Neuron (in vitro differentiated cells): ENCODE measurements around the gene SPOCK2.
"Not testable (repeated sequence)": the region's sequence is repeated elsewhere in the genome, so short reads cannot be mapped to it uniquely, and the experiment has no call there.

Source experiments
- H2AFZ ChIP-seq: one replicate; pipeline ENCODE4 v1.6.1; 2013; ENCODE audit warnings: low read depth, mild to moderate bottlenecking, inconsistent platforms, low read length, moderate library complexity
- H3K27me3 ChIP-seq: one replicate; pipeline ENCODE4 v1.6.1; 2013; ENCODE audit warnings: low read length; ENCODE audit not compliant: insufficient read depth
- H3K36me3 ChIP-seq: one replicate; pipeline ENCODE4 v1.6.1; 2013; ENCODE audit warnings: low read length; ENCODE audit not compliant: insufficient read depth
- H3K4me1 ChIP-seq: one replicate; pipeline ENCODE4 v1.6.1; 2013; ENCODE audit warnings: low read length; ENCODE audit not compliant: insufficient read depth
- H3K4me3 ChIP-seq: 2 replicates; pipeline ENCODE4 v1.5.1; 2013; ENCODE audit warnings: mild to moderate bottlenecking, low read length, moderate library complexity
- H3K9me3 ChIP-seq: one replicate; pipeline ENCODE4 v1.6.1; 2013; ENCODE audit warnings: low read length

SPOCK2 gene

DNA sequence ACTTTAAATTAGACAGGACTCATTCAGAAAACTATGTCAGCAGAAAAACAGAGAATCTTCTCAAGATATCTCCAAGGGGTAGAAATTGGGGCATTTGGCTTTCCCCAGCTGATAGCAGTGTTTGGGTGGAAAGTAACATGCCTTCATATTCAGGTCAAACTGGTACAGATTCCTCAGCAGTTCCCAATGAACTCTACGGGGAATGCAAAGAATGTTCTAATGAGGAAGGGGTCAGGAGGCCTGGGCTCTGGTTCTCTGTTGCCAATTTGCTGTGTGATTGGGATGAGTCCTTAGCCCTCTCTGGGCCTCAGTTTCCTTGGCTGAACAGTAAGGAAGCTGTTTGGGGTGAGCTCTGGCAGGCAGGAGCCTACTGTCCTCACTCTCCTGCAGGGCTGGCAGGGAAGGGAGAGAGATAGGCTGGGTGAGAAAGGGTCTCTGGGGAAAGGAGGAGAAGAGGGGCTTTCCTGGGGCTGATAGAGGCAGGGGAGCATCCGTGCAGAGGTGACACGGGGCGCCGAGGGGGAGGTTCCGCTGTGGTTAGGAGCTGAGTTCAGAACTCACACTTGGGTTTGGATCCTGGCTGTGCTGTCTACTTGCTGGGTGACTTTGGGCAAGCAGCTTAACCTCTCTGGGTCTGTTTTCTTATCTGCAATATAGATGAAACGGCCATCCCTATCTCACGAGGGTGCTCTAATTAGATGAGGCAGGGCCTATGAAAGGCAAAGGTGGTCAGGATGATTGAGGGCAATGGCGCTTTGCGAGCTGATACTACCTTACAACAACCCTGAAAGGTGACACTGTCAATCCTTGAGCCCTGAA lies 45.1 kb downstream of the SPOCK2 start:
- no peak overlapping the region for H3K4me3 ChIP-seq
- no peak overlapping the region for H2AFZ ChIP-seq
- no peaks in the 10 kb centered on the region for H3K27me3 ChIP-seq
- H3K9me3 ChIP-seq: no peaks in the 10 kb centered on the region
- H3K4me1 ChIP-seq: peaks cover 12% of the 10 kb centered on the region
- no peaks in the 10 kb centered on the region for H3K36me3 ChIP-seq

DNA sequence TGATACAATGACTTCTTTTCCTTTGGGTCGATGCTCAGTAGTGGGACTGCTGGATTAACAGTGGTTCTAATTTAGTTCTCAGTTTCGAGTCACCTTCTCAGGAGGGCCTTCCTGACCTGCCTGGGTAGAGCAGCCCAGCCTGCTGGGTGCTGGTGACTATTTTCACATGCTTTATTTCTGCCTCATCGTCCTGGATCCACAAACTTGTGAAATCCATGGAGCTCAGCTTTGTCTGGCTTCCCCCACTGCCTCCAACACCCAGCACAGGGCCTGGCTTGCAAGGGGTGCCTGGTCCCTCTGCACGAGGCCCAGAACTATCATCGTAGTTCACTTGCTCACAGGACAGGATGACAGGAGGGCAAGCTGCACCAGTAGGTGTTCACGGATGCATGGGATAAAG lies 46.9 kb downstream of the SPOCK2 start:
- H3K4me1 ChIP-seq: peaks cover 18% of the 10 kb centered on the region
- no peaks in the 10 kb centered on the region for H3K27me3 ChIP-seq
- H3K36me3 ChIP-seq: no peaks in the 10 kb centered on the region
- no peak overlapping the region for H2AFZ ChIP-seq
- H3K9me3 ChIP-seq: no peaks in the 10 kb centered on the region
- no peak overlapping the region for H3K4me3 ChIP-seq

DNA sequence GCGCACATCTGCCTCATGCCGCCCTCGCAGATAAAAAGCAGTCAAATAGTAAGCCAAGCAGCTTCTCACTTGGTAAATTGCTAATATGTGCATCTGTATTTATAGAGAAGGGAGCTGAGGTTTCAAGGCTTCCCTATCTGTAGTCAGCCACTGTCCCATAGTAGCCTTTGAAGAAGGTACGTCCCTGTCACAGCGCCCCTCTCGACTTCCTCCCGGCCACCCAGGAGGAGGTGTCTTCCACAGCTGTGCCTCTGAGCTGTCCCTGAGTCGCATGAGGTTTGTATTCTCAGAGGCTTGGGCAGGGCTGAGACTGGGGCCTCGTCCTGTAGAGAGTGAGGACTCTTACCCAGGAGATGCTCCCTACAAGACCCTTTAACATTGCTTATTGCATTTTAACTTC lies 49.0 kb downstream of the SPOCK2 start:
- no peaks in the 10 kb centered on the region for H3K36me3 ChIP-seq
- H3K9me3 ChIP-seq: no peaks in the 10 kb centered on the region
- no peak overlapping the region for H2AFZ ChIP-seq
- peaks cover 15% of the 10 kb centered on the region for H3K4me1 ChIP-seq
- no peak overlapping the region for H3K4me3 ChIP-seq
- H3K27me3 ChIP-seq: no peaks in the 10 kb centered on the region

DNA sequence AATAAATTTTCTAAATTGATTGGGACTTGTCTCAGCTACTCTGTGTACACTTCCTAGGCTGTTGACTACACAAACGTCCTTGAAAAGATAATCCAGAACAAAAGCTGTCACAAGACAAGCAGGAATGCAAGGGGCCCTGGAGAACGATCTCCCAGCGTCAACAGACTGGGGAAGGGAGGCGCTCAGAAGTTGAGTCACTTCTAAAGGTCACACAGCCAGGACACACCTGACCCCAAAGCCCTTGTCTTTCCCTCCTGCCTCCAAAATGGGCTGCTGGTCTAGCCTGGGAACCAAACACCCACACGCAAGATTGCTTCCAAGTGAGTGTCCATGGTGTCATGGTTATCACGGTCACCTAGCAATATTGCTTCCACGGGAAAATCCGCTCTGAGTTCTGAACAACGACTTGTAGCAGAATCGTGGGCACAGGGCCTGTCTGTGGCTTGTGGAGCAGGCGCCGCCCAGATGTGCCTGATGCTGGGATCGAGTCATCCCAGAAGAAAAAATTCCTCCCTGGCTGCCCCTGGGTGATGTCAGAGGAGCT lies 49.8 kb downstream of the SPOCK2 start:
- no peaks in the 10 kb centered on the region for H3K36me3 ChIP-seq
- no peaks in the 10 kb centered on the region for H3K9me3 ChIP-seq
- H3K27me3 ChIP-seq: no peaks in the 10 kb centered on the region
- no peak overlapping the region for H3K4me3 ChIP-seq
- H2AFZ ChIP-seq: no peak overlapping the region
- peaks cover 15% of the 10 kb centered on the region for H3K4me1 ChIP-seq

DNA sequence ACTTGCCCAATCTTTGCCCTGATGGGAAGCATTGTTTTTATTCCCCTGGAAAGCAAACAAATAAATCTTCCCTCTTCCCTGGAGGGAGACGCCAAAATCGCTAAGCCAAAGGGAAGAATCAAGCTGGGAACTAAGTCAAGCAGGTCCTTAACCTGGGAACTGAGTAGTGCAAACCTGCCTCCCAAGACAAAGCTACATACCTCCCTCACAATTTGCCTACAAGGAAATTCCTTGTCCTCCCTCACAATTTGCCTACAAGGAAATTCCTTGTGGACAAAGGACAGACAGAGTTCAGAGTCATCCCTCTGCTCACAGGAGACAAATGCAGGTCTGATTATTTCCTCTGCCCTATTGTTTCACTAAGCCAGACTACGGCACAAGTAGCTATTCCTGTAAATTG lies 50.5 kb downstream of the SPOCK2 start:
- no peak overlapping the region for H3K4me3 ChIP-seq
- H3K9me3 ChIP-seq: no peaks in the 10 kb centered on the region
- no peaks in the 10 kb centered on the region for H3K36me3 ChIP-seq
- peaks cover 11% of the 10 kb centered on the region for H3K4me1 ChIP-seq
- no peaks in the 10 kb centered on the region for H3K27me3 ChIP-seq
- H2AFZ ChIP-seq: no peak overlapping the region

DNA sequence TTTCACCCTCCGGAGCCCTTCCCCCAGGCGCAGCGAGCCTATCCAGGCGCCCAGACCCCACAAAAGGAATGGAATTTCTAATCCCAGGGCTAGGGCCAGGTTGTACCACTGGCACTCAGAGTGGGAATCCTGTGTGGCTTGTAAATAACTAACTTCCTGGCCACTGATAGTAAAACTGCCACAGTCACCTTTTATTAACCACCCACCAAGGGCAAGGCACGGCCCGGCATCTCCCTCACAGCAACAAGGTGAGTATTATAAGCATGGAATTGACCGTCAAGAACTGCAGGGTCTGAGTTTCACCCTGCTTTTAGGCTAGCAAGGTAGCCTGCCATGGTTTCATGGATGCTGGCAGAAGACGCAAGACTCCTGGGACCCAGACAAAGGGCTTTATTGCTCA lies 51.1 kb downstream of the SPOCK2 start:
- H3K9me3 ChIP-seq: no peaks in the 10 kb centered on the region
- peaks cover 8% of the 10 kb centered on the region for H3K4me1 ChIP-seq
- H3K4me3 ChIP-seq: no peak overlapping the region
- H2AFZ ChIP-seq: no peak overlapping the region
- H3K36me3 ChIP-seq: no peaks in the 10 kb centered on the region
- no peaks in the 10 kb centered on the region for H3K27me3 ChIP-seq

DNA sequence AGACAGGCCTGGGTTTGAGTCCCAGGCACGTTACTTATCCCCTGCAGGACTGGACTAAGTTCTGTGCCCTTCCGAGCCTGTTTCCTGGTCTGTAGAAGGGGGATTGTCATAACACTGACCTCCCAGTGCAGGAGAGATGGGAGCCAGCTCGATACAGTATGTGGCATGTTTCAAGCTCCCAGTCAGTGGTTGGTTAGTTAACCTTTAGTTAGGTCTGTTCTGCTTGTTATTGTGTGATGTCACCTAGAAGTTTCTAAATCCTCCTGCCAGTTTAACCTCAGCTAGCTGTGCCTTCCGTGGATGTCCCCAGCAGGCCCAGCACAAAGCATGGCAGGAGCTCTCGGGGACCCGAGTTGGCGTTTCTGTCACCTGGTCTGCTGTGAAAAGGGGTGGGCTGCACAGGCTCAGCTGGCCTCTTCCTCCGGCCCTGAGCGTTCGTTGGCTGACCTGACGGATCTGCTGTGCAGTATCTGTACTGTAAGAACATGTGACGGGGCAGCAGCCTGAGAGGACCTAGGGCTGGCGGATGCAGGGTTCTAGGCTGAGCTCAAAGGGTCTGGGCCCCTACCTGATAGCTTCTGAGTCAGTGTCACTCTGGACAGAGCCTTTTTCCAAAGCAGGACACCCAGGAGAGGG lies 53.0 kb downstream of the SPOCK2 start:
- H3K27me3 ChIP-seq: no peaks in the 10 kb centered on the region
- H3K4me1 ChIP-seq: peaks cover 11% of the 10 kb centered on the region
- H3K9me3 ChIP-seq: no peaks in the 10 kb centered on the region
- H3K4me3 ChIP-seq: no peak overlapping the region
- H3K36me3 ChIP-seq: no peaks in the 10 kb centered on the region
- no peak overlapping the region for H2AFZ ChIP-seq

DNA sequence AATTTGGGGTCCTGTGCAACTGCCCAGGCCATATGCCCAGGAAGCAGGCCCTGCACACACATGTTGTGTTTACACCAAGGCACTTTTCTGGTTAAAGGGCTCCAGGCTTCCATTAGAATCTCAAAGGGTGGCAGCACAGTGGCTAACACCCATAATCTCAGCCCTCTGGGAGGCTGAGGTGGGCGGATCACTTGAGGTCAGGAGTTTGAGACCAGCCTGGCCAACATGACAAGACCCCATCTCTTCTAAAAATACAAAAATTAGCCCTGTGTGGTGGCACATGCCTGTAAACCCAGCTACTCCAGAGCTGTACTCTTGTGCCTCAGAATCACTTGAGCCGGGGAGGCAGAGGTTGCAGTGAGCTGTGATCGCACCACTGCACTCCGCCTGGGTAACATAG lies 53.6 kb downstream of the SPOCK2 start:
- Histone ChIP-seq H3K4me3 (no peak overlapping the region), H2AFZ (no peak overlapping the region)

DNA sequence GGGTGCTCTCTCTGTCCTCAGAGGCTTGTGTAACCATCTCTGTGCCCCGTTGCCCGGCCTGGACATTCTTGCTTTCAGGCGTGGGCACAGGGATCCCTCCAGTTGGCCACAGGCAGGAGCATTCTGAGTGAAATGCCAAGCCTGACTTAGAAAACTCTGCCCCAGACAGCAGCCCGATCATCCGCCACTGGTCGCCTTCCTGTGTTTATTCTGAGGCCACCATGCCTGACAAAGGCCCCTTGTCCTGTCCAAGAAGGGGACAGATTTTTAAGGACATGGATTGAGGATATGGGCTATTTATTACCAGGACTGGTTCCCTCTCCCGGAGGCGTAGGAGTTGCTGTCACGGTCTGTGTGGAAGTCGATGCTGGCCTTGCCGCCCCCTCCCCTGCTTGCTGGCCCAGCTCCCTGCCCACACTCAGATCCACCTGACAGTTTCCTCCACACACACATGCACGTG lies 54.3 kb downstream of the SPOCK2 start:
- Histone ChIP-seq H3K9me3 (no peaks in the 10 kb centered on the region), H3K27me3 (no peaks in the 10 kb centered on the region), H3K4me1 (peaks cover 12% of the 10 kb centered on the region), H2AFZ (no peak overlapping the region), H3K4me3 (no peak overlapping the region), H3K36me3 (no peaks in the 10 kb centered on the region)

More for the DNA sequence above, 53.6 kb downstream of the SPOCK2 start:
- no peaks in the 10 kb centered on the region for H3K27me3 ChIP-seq
- H3K9me3 ChIP-seq: no peaks in the 10 kb centered on the region
- peaks cover 12% of the 10 kb centered on the region for H3K4me1 ChIP-seq
- H3K36me3 ChIP-seq: no peaks in the 10 kb centered on the region

DNA sequence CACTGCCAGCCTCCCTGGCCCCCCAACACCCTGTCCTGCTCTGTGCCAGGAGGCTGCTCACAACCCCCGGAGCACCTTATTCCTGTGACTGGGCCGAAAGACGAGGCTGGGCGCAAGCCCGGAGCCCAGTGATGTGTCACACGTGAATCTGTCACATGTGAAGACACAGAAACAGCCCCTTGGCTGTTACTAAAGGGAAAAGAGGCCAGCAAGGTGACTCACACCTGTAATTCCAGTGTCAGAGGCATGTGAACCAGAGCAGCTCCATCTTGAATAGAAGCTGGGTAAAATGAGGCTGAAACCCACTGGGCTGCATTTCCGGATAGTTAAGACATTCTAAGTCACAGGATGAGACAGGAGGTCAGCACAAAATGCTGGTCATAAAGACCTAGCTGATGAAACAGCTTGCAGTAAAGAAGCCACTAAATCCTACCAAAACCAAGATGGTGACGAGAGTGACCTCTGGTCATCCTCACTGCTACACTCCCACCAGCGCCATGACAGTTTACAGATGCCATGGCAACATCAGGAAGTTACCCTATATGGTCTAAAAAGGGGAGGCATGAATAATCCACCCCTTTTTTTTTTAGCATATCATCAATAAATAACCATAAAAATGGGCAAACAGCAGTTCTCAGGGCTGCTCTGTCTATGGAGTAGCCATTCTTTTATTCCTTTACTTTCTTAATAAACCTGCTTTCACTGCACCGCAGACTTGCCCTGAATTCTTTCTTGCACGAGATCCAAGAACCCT lies 55.8 kb downstream of the SPOCK2 start:
- not testable (repeated sequence) for H3K9me3 ChIP-seq

DNA sequence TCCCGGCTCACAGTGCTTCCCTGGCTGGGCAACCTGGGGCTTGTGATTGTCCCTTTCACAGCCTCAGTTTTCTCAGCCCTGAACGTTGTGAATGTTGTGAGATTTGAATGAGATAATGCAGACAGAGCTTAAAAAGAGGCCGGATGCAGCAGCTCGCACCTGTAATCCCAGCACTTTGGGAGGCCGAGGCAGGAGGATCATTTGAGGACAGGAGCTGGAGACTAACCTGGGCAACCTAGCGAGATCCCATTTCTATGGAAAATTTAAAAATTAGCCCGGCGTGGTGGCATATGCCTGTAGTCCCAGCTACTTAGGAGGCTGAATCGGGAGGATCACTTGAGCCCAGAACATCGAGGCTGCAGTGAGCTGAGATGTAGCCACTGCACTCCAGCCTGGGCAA lies 56.6 kb downstream of the SPOCK2 start:
- Histone ChIP-seq H3K4me1 (peaks cover 4% of the 10 kb centered on the region), H2AFZ (no peak overlapping the region), H3K27me3 (no peaks in the 10 kb centered on the region), H3K9me3 (no peaks in the 10 kb centered on the region), H3K4me3 (no peak overlapping the region), H3K36me3 (no peaks in the 10 kb centered on the region)

More for the DNA sequence above, 55.8 kb downstream of the SPOCK2 start:
- not testable (repeated sequence) for H3K27me3 ChIP-seq, H3K4me1 ChIP-seq, H3K36me3 ChIP-seq, H2AFZ ChIP-seq, H3K4me3 ChIP-seq

DNA sequence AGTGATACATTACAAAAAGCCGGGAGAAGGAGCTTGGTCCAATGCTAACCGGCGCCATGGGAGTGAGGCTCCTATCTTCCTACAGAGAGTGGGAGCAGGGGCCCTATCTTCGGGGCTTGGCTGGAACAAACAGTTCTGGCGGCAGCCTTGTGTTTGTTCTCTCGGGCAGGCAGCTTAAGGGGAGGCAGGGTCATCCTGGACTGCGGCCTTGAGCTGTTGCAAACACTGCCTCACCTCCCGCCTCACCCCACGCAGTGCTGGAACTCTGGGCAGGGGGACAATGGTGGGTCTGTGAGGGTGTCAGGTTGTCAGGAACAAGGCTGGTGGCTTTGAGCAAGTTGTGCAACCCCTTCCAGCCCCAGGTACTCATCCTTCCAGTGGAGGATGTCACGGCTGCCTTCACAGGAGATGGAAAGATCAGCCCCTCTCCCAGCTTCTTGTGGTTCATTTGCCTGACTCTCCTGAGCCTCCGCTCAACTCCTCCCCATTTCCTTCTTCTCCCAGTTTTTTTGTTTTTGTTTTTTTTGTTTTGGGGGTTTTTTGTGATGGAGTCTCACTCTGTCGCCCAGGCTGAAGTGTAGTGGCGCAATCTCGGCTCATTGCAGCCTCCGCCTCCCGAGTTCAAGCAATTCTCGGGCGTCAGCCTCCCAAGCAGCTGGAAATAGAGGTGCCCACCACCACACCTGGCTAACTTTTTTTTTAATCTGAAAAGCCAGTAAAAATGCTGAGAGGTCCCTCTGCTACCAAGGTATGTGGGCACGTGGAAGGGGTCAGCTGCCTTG lies 57.4 kb downstream of the SPOCK2 start:
- Histone ChIP-seq H2AFZ (no peak overlapping the region), H3K4me3 (no peak overlapping the region), H3K9me3 (no peaks in the 10 kb centered on the region)

More for the DNA sequence above, 57.4 kb downstream of the SPOCK2 start:
- Histone ChIP-seq H3K36me3 (no peaks in the 10 kb centered on the region), H3K4me1 (peaks cover 4% of the 10 kb centered on the region), H3K27me3 (no peaks in the 10 kb centered on the region)
